ENCODE results near the gene MAGI2.

DNA sequence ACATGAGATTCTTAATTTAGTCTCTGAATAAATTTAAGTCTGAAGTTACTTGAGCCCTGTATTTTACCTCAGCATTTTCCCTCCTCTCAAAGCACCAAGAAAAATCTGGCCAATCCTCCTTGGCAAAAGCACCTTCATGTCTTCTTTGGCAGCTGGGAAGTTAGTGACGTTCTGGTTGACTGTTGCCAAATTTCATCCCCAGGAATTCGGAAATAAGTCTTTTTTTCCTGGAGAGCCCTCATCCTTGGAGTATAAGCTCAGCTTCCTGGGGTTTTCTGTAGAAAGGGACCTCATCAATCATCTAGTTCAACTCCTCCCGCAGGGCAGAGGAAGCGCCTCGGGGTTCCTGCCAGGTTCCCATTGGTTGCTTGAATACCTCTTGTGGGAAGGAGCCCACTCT, 1277.3 kb downstream of the MAGI2 start:
- TF ChIP-seq, protein P1, sequence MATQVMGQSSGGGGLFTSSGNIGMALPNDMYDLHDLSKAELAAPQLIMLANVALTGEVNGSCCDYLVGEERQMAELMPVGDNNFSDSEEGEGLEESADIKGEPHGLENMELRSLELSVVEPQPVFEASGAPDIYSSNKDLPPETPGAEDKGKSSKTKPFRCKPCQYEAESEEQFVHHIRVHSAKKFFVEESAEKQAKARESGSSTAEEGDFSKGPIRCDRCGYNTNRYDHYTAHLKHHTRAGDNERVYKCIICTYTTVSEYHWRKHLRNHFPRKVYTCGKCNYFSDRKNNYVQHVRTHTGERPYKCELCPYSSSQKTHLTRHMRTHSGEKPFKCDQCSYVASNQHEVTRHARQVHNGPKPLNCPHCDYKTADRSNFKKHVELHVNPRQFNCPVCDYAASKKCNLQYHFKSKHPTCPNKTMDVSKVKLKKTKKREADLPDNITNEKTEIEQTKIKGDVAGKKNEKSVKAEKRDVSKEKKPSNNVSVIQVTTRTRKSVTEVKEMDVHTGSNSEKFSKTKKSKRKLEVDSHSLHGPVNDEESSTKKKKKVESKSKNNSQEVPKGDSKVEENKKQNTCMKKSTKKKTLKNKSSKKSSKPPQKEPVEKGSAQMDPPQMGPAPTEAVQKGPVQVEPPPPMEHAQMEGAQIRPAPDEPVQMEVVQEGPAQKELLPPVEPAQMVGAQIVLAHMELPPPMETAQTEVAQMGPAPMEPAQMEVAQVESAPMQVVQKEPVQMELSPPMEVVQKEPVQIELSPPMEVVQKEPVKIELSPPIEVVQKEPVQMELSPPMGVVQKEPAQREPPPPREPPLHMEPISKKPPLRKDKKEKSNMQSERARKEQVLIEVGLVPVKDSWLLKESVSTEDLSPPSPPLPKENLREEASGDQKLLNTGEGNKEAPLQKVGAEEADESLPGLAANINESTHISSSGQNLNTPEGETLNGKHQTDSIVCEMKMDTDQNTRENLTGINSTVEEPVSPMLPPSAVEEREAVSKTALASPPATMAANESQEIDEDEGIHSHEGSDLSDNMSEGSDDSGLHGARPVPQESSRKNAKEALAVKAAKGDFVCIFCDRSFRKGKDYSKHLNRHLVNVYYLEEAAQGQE (IDR thresholded peaks at IDR 0.05; ENCODE audit: unreplicated experiment), result no peak
- TF ChIP-seq CTCF (conservative IDR thresholded peaks at IDR 0.05; ENCODE audit: low read depth in 2 of 2) (no peak), STAT1 (IDR thresholded peaks at IDR 0.05; ENCODE audit: unreplicated experiment) (no peak), EZH2 (IDR thresholded peaks at IDR 0.05; ENCODE audit: low read depth, unreplicated experiment) (no peak), EZH2phosphoT487 (IDR thresholded peaks at IDR 0.05; ENCODE audit: unreplicated experiment) (no peak), JUNB (IDR thresholded peaks at IDR 0.05; ENCODE audit: unreplicated experiment) (no peak), POLR2AphosphoS5 (IDR thresholded peaks at IDR 0.05; ENCODE audit: low read depth) (no peak), ZNF331 (CRISPR knock-in tag; IDR thresholded peaks at IDR 0.05; ENCODE audit: low read depth) (no peak), CREB1 (CRISPR knock-in tag; IDR thresholded peaks at IDR 0.05; ENCODE audit: low read depth) (no peak), NANOG (IDR thresholded peaks at IDR 0.05; ENCODE audit: borderline replicate concordance) (no peak), ZNF114 (CRISPR knock-in tag; IDR thresholded peaks at IDR 0.05) (no peak)
